SK-N-SH (cell line): ENCODE results near the gene GPN3.
"Not testable (repeated sequence)": the region's sequence is repeated elsewhere in the genome, so short reads cannot be mapped to it uniquely, and the experiment has no call there.

Source experiments
- RFX5 ChIP-seq: IDR thresholded peaks from 2 replicates; pipeline ENCODE4 v1.6.1; 2012; ENCODE audit warnings: mild to moderate bottlenecking, improper control_type of control experiment, low read length
- RXRA ChIP-seq: IDR thresholded peaks from 2 replicates; pipeline ENCODE4 v1.4.0; 2012; ENCODE audit warnings: low read depth, mild to moderate bottlenecking, borderline replicate concordance
- TF ChIP-seq, protein P1 (sequence below): fragments of 200-600 bp; sonication (generic); IDR thresholded peaks from 2 replicates; pipeline ENCODE4 v1.6.1; 2017; ENCODE audit warnings: antibody characterized with exemption, mild to moderate bottlenecking, moderate library complexity

GRCh38 chr12:110461189-110461588, 6.9 kb downstream of the GPN3 start:
- TF ChIP-seq, protein P1, sequence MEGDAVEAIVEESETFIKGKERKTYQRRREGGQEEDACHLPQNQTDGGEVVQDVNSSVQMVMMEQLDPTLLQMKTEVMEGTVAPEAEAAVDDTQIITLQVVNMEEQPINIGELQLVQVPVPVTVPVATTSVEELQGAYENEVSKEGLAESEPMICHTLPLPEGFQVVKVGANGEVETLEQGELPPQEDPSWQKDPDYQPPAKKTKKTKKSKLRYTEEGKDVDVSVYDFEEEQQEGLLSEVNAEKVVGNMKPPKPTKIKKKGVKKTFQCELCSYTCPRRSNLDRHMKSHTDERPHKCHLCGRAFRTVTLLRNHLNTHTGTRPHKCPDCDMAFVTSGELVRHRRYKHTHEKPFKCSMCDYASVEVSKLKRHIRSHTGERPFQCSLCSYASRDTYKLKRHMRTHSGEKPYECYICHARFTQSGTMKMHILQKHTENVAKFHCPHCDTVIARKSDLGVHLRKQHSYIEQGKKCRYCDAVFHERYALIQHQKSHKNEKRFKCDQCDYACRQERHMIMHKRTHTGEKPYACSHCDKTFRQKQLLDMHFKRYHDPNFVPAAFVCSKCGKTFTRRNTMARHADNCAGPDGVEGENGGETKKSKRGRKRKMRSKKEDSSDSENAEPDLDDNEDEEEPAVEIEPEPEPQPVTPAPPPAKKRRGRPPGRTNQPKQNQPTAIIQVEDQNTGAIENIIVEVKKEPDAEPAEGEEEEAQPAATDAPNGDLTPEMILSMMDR = not testable (repeated sequence)
- TF ChIP-seq RXRA, RFX5: not testable (repeated sequence)
